ENCODE results near the gene TAS2R60. TPM values are rescaled to one million over a fixed set of nuclear protein-coding genes. Genes with fewer than 3 reads are reported as not detected.
"Not testable (repeated sequence)": the region's sequence is repeated elsewhere in the genome, so short reads cannot be mapped to it uniquely, and the experiment has no call there.

Gene TAS2R60
- total and polyA plus RNA-seq, 2 donors from 2014 or later: not detected

DNA sequence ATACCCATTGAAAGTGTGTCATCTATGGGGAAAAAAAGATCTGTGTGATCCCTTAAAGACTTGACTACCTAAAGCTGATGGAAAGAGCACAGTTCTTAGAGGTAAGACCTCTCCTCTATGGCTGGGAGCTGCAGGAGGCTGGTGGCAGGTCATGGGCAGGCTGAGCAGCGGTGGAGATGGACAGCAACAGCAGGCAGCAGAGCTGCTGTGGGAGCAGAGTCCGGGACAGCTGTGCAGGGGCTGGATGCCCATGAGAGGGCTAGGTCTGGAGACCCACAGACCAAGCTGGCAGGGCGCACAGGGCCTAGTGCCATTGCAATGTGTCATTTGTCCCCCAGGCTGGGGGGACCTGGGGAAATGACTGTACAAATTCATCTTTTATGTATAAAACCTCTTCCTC lies 21.2 kb upstream of the TAS2R60 start:
- no peak for FAIRE-seq
- H3K27ac ChIP-seq (ENCODE audit: low read depth in 2 of 2, low read length in 2 of 2): no peak overlapping the region
- no peaks in the 10 kb centered on the region for H3K4me1 ChIP-seq (ENCODE audit: control insufficient read depth in 2 of 3, insufficient read depth in 2 of 3, low read depth in 1 of 3, low read length in 3 of 3)
- no peak for DNase-seq
- H3K9me3 ChIP-seq (ENCODE audit: control insufficient read depth in 2 of 3, insufficient read depth in 1 of 3, low read length in 3 of 3): no peaks in the 10 kb centered on the region
- no peak overlapping the region for H3K9ac ChIP-seq (ENCODE audit: low read length in 3 of 3)
- intact Hi-C loops (cut with DNase I): no loop called here
- TF ChIP-seq, protein P1, sequence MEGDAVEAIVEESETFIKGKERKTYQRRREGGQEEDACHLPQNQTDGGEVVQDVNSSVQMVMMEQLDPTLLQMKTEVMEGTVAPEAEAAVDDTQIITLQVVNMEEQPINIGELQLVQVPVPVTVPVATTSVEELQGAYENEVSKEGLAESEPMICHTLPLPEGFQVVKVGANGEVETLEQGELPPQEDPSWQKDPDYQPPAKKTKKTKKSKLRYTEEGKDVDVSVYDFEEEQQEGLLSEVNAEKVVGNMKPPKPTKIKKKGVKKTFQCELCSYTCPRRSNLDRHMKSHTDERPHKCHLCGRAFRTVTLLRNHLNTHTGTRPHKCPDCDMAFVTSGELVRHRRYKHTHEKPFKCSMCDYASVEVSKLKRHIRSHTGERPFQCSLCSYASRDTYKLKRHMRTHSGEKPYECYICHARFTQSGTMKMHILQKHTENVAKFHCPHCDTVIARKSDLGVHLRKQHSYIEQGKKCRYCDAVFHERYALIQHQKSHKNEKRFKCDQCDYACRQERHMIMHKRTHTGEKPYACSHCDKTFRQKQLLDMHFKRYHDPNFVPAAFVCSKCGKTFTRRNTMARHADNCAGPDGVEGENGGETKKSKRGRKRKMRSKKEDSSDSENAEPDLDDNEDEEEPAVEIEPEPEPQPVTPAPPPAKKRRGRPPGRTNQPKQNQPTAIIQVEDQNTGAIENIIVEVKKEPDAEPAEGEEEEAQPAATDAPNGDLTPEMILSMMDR (IDR thresholded peaks at IDR 0.05; ENCODE audit: borderline replicate concordance, extremely low read depth, insufficient read depth): no peak
- H3K4me3 ChIP-seq (ENCODE audit: low read length in 3 of 3): no peak overlapping the region
- no peaks in the 10 kb centered on the region for H3K36me3 ChIP-seq (ENCODE audit: control insufficient read depth in 2 of 3, insufficient read depth in 3 of 3, low read length in 3 of 3)
- no peaks in the 10 kb centered on the region for H3K27me3 ChIP-seq (ENCODE audit: control insufficient read depth, insufficient read depth, low read length)

GRCh38 chr7:143424476-143424875 lies 18.8 kb upstream of the TAS2R60 start:
- H3K36me3 ChIP-seq (ENCODE audit: control insufficient read depth in 2 of 3, insufficient read depth in 3 of 3, low read length in 3 of 3); H3K4me3 ChIP-seq (ENCODE audit: low read length in 3 of 3); H3K9ac ChIP-seq (ENCODE audit: low read length in 3 of 3); H3K9me3 ChIP-seq (ENCODE audit: control insufficient read depth in 2 of 3, insufficient read depth in 1 of 3, low read length in 3 of 3); H3K4me1 ChIP-seq (ENCODE audit: control insufficient read depth in 2 of 3, insufficient read depth in 2 of 3, low read depth in 1 of 3, low read length in 3 of 3); H3K27ac ChIP-seq (ENCODE audit: low read depth in 2 of 2, low read length in 2 of 2); intact Hi-C loops (cut with DNase I); DNase-seq; H3K27me3 ChIP-seq (ENCODE audit: control insufficient read depth, insufficient read depth, low read length); FAIRE-seq: not testable (repeated sequence)

DNA sequence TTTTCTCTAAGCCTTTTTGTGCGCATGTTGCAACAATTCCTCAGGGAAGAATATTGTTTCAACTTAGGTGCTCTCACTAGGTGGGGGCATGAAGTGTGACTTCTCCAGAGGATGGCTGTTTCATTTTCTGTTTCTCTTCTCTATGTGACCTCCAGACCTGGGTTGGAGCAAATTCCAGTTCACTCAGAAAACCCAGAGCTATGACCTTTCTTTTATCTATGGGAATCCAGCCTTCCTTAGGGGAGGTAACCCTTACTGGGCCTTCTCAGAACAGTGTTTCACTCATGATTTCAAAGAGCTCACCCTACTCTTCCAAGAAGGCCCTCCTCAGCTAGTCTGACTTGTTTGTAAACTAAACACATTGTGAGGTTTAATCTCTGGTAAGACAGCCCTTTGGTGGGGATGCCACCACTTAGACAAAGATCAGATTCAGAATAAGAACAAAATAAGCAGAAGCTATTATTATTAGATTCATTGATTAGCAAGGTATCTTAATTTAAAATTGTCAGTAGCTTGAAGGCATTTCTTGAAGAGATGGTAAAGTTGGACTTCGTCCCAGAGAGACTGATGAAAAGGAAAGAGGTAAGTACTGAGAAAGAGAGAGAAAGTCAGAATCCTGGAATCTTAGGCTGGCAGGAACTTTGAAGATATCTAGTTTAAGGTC lies 16.6 kb upstream of the TAS2R60 start:
- no peaks in the 10 kb centered on the region for H3K36me3 ChIP-seq (ENCODE audit: control insufficient read depth in 2 of 3, insufficient read depth in 3 of 3, low read length in 3 of 3)
- no peak for DNase-seq
- H3K27me3 ChIP-seq (ENCODE audit: control insufficient read depth, insufficient read depth, low read length): no peaks in the 10 kb centered on the region
- no peak for FAIRE-seq
- no peak overlapping the region for H3K4me3 ChIP-seq (ENCODE audit: low read length in 3 of 3)
- H3K9me3 ChIP-seq (ENCODE audit: control insufficient read depth in 2 of 3, insufficient read depth in 1 of 3, low read length in 3 of 3): no peaks in the 10 kb centered on the region
- H3K9ac ChIP-seq (ENCODE audit: low read length in 3 of 3): no peak overlapping the region
- no peaks in the 10 kb centered on the region for H3K4me1 ChIP-seq (ENCODE audit: control insufficient read depth in 2 of 3, insufficient read depth in 2 of 3, low read depth in 1 of 3, low read length in 3 of 3)
- H3K27ac ChIP-seq (ENCODE audit: low read depth in 2 of 2, low read length in 2 of 2): no peak overlapping the region
- intact Hi-C loops (cut with DNase I): no loop called here
- TF ChIP-seq, protein P1 (IDR thresholded peaks at IDR 0.05; ENCODE audit: borderline replicate concordance, extremely low read depth, insufficient read depth): no peak

DNA sequence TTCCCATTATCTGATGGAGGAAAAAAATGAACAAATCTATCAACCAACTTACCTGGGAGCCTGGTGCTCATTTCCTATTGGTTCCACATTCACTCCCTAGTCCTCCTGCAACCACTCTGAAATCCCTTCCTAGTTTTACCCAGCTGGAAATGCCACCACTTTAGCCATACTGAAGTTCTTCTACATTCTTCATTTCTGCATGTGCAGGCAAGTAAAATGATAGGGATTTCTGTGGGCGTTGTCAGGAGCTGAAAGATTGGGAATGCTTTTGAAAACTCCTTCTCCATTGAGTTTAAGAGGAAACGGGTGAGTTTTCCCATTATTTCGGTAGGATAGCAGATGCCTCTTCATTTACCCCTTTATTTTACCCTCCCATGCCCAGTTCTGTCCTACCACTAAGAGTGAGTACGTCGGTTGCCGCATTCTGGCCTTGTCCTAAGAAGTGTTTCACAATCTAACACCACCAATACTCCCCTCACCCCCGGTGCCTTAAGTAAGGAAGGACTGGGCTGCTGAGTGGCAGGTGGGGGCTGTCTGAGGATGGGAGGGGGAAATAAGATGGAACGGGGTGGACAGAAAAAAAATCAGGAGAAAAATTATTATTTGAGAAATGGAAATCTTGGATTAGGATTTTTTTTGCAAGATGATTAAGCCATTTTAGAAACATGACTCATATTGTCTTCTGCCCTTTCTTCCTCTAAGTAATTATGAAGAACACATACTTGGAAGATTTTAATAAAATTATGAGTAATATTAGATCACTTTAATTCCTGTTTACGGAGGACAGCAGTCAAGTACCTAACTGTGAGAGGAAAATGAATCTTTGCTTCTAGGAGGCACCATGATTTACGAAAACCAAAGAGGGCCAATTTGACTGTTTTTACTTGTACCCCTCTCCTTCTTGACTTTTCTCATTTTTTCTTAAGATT lies 13.2 kb upstream of the TAS2R60 start:
- no peak overlapping the region for H3K9ac ChIP-seq (ENCODE audit: low read length in 3 of 3)
- H3K27ac ChIP-seq (ENCODE audit: low read depth in 2 of 2, low read length in 2 of 2): no peak overlapping the region
- no peaks in the 10 kb centered on the region for H3K4me1 ChIP-seq (ENCODE audit: control insufficient read depth in 2 of 3, insufficient read depth in 2 of 3, low read depth in 1 of 3, low read length in 3 of 3)
- no peaks in the 10 kb centered on the region for H3K36me3 ChIP-seq (ENCODE audit: control insufficient read depth in 2 of 3, insufficient read depth in 3 of 3, low read length in 3 of 3)
- H3K9me3 ChIP-seq (ENCODE audit: control insufficient read depth in 2 of 3, insufficient read depth in 1 of 3, low read length in 3 of 3): no peaks in the 10 kb centered on the region
- H3K4me3 ChIP-seq (ENCODE audit: low read length in 3 of 3): no peak overlapping the region
- TF ChIP-seq, protein P1 (IDR thresholded peaks at IDR 0.05; ENCODE audit: borderline replicate concordance, extremely low read depth, insufficient read depth): no peak
- intact Hi-C loops (cut with DNase I): no loop called here
- H3K27me3 ChIP-seq (ENCODE audit: control insufficient read depth, insufficient read depth, low read length): no peaks in the 10 kb centered on the region
- FAIRE-seq (no peak), DNase-seq (no peak)

All from kidney (tissue), 14 donors.